Glomerular endothelial cell (primary cell): ENCODE measurements around the gene AKAP8L. TPM values are rescaled to one million over a fixed set of nuclear protein-coding genes. Genes with fewer than 3 reads are reported as not detected.
"Not testable (repeated sequence)": the region's sequence is repeated elsewhere in the genome, so short reads cannot be mapped to it uniquely, and the experiment has no call there.

Experiments
- DNase-seq: peaks from one replicate; pipeline ENCODE4 v3.0.0-alpha.2; 2011; ENCODE audit warnings: low read depth, low spot score; ENCODE audit errors: extremely low read depth
- total RNA-seq: library from RNA; depleted of rRNA; stranded (reverse); fragments of >200 nt; gene quantifications from 2 replicates; pipeline ENCODE4 v1.2.3, GENCODE V29; 2015

The AKAP8L gene
- total RNA-seq, 1 donor from 2014 or later, result 106 TPM

DNA sequence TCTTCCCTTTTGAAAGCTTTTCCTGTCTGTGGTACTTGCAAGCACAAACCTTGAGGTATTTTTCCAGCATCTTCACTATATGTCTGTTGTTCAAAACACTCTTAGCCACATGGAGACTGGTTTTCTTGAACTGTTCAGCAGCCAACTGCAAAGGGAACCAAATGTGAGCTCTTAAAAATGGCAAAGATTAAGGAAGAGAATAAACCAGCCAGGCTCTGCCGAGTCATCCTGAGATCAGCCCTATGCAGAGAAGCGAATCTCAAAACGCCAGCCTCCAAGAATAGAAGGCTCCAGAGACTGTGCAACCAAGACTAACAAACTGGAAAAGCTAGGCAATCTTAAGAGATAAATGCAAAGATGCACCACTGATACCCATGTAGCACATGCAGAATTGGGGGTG lies 59.9 kb downstream of the AKAP8L start:
- DNase-seq, result no peak

GRCh38 chr19:15357906-15358305 lies 60.9 kb downstream of the AKAP8L start:
- DNase-seq, result no peak

- DNase-seq, result no peak
Observed at GRCh38 chr19:15354566-15355296, 64.1 kb downstream of the AKAP8L start.

GRCh38 chr19:15353908-15354307 lies 64.9 kb downstream of the AKAP8L start:
- DNase-seq, result no peak

- DNase-seq, result not testable (repeated sequence)
Observed at GRCh38 chr19:15352535-15352934, 66.3 kb downstream of the AKAP8L start.

DNA sequence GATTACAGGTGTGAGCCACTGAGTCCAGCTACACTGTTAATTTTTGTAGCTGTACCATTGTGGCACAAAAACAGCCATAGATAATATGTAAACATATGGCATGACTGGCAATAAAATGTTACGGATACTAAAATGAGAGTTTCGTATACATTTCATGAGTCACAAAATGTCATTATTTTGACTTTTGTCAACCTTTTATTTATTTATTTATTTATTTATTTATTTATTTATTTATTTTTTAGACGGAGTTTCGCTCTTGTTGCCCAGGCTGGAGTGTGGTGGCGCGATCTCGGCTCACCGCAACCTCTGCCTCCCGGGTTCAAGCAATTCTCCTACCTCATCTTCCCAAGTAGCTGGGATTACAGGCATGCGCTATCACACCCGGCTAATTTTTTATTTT lies 77.5 kb downstream of the AKAP8L start:
- DNase-seq, result not testable (repeated sequence)

- DNase-seq, result no peak
Observed at GRCh38 chr19:15340086-15340485, 78.7 kb downstream of the AKAP8L start.

DNA sequence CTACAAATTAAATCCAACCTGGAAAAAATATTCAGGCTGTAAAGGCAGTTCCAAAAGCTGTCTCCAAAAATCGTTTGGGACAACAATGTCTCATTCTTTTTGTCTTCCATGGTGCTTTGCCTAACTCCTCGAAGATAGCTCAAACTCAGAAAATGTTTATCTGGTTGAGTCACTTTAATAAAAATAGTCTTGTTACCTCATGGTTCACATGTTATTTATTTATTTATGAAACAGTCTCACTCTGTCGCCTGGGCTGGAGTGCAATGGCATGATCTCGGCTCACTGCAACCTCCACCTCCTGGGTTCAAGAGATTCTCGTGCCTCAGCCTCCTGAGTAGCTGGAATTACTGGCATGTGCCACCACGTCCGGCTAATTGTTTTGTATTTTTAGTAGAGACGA lies 81.6 kb downstream of the AKAP8L start:
- DNase-seq, result no peak

- not testable (repeated sequence) for DNase-seq
Observed at GRCh38 chr19:15335992-15336391, 82.8 kb downstream of the AKAP8L start.

GRCh38 chr19:15332311-15332996 lies 86.3 kb downstream of the AKAP8L start, which contains the start of gene BRD4:
Gene BRD4 (minus strand): TSS chr19:15332539. CDS start chr19:15273099, 59,440 bp downstream.
- no peak for DNase-seq

- DNase-seq, result no peak
Observed at GRCh38 chr19:15331419-15332310, 87.1 kb downstream of the AKAP8L start.

GRCh38 chr19:15330801-15331418 lies 87.9 kb downstream of the AKAP8L start:
- DNase-seq, result no peak

Other genes starting within 250 kb of the AKAP8L start
- 6.2 and 37.5 TPM in 2 replicates for gene NOTCH3, start 218.0 kb downstream of the AKAP8L start, total RNA-seq
- gene EPHX3, start 186.5 kb downstream of the AKAP8L start, total RNA-seq, result not detected in 2 replicates
- gene BRD4, start 86.4 kb downstream of the AKAP8L start, total RNA-seq, result 38.3 and 58.0 TPM in 2 replicates
- gene AKAP8, start 39.2 kb downstream of the AKAP8L start, total RNA-seq, result 24.3 and 30.2 TPM in 2 replicates
- gene WIZ, start 31.0 kb upstream of the AKAP8L start, total RNA-seq, result 59.6 and 84.4 TPM in 2 replicates
- gene RASAL3, start 45.6 kb upstream of the AKAP8L start, total RNA-seq, result 18.1 and 18.6 TPM in 2 replicates
- 0.29 TPM in 1 of 2 replicates, not detected in the other for gene PGLYRP2, start 60.5 kb upstream of the AKAP8L start, total RNA-seq
- 0.06 TPM in 1 of 2 replicates, not detected in the other for gene CYP4F22, start 89.5 kb upstream of the AKAP8L start, total RNA-seq
- not detected in 2 replicates for gene CYP4F8, start 196.2 kb upstream of the AKAP8L start, total RNA-seq
- not detected in 2 replicates for gene CYP4F3, start 221.9 kb upstream of the AKAP8L start, total RNA-seq